UCSD-AML1 (cell line): Measurements from ENCODE around the gene TCTN3.
"Not testable (repeated sequence)": the region's sequence is repeated elsewhere in the genome, so short reads cannot be mapped to it uniquely, and the experiment has no call there.

Experiments used
- DNase-seq: peaks from one replicate; lab custom pipeline; 2025; ENCODE audit not compliant: unreplicated experiment; lab: John Stamatoyannopoulos, UW

Gene TCTN3

GRCh38 chr10:95688648-95689047, 5.1 kb downstream of the TCTN3 start:
- DNase-seq = no peak

DNA sequence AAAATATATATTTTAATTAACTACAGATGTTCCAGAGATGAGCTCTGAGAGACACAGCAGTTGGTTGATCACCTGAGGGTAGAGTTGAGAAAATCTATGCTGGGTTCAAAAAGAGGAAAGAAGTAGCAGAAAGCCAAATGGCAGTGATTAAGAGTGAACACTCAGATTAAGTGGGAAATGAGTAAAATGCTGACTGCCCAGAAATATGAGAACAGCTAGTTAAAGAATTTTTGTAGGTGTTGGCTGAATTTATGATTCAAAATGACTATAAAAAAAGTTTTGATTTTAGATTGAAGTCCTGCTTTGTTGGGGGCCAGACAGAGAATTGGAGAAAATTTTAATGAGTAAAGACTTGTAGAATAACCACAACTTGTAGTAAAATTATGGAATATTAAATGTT, 9.8 kb downstream of the TCTN3 start:
- no peak for DNase-seq

DNA sequence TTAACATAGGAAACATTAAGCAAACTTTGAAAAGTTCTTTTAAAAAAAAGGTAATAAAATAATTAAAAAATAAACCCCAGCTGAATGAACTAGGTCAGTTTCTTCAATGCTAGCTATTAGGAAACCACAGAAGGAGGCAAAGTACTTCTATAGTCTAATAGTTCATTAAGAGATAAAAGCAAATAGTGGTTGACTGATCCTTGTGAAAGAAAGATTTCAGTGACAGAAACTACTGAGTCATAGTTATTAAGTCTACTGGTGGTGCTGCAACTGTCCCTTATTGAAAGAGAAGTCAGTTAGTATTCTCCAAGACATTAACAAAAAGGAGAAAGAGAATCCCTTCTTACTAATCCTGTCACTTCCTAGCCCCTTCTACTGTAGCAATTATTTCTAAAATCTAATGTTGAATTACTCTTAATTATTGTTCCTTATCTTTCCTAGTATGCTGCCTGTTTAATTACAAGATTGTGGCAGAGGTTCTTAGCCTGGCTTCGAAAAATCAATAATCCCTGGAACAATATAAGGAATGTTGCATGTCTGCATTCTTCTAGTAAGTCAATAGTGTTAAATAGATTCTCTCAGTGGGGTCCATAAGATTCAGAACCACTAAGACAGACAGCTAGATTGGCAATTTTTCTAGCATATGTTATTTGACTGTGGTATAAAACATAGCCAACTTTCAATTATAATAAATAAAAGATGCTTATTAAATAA, 18.2 kb downstream of the TCTN3 start:
- no peak for DNase-seq

- no peak for DNase-seq
Measured at GRCh38 chr10:95674643-95675042, 19.1 kb downstream of the TCTN3 start.

DNA sequence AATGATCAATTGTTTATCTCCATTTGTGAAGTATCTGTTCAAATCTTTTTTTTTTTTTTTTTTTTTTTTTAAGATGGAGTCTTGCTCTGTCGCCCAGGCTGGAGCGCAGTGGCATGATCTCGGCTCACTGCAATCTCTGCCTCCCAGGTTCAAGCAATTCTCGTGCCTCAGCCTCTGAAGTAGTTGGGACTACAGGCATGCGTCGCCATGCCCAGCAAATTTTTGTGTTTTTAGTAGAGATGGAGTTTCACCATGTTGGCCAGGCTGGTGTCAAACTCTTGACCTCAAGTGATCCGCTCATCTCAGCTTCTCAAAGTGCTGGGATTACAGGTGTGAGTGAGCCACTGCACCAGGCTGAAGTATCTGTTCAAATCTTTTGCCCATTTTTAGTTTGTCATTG, 21.1 kb downstream of the TCTN3 start:
- not testable (repeated sequence) for DNase-seq

DNA sequence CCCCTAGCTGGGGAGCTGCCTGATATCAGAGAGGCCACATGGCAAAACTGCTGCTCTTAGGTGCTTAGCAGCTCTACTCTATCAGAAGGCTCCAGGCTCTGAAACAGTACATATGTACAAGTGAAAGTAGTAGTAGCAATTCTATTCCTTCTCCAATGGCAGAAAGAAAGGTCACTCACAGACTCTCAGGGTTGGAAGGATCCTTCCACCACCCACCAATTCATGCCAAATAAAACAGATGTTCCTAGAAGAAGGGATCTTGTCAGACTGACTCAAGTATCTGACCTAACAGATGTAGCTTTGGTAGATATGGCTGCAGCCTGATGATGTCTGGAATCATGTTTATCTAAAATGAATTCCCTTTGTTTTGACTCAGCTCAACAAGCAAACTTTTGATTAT, 29.2 kb downstream of the TCTN3 start:
- no peak for DNase-seq

DNA sequence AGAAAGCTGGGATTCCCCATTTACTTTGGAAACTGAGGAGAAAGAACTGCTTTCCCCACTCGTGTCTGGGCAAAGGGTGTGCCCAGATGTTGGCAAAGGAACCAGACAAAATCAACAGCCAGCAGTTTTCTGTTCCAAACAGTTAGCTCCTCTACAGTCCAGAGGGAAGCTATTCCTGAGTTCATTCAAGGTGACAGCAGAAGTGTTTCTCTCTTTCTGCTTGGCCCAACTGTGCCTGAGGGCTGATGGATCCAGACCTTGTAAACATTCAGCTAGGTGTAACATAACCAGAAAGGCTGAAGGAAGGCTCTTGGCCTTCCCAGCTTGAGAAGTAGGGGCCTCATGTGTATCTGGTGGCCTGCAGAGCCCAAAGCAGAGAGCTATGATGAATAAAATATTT, 30.2 kb downstream of the TCTN3 start:
- DNase-seq = no peak

- no peak for DNase-seq
Measured at GRCh38 chr10:95661818-95662217, 31.9 kb downstream of the TCTN3 start.

GRCh38 chr10:95660283-95660682, 33.4 kb downstream of the TCTN3 start:
- no peak for DNase-seq

DNA sequence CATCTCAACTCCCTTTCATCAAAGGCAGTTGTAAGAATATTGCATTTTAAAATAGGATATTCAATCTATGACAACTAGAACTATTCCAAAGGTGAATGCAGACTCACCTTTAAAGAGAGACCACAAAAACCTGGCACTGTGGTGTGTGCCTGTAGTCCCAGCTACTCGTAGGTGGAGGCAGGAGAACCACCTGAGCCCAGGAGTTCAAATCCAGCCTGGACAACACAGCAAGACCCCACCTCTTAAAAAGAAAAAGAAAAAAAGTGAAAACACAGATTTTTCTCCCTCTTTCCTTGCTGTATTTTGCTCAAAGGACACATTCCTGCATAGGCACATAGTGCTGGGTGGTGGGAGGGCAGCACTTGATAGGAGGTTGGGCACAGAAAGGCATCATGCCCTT, 36.5 kb downstream of the TCTN3 start:
- DNase-seq = no peak

DNA sequence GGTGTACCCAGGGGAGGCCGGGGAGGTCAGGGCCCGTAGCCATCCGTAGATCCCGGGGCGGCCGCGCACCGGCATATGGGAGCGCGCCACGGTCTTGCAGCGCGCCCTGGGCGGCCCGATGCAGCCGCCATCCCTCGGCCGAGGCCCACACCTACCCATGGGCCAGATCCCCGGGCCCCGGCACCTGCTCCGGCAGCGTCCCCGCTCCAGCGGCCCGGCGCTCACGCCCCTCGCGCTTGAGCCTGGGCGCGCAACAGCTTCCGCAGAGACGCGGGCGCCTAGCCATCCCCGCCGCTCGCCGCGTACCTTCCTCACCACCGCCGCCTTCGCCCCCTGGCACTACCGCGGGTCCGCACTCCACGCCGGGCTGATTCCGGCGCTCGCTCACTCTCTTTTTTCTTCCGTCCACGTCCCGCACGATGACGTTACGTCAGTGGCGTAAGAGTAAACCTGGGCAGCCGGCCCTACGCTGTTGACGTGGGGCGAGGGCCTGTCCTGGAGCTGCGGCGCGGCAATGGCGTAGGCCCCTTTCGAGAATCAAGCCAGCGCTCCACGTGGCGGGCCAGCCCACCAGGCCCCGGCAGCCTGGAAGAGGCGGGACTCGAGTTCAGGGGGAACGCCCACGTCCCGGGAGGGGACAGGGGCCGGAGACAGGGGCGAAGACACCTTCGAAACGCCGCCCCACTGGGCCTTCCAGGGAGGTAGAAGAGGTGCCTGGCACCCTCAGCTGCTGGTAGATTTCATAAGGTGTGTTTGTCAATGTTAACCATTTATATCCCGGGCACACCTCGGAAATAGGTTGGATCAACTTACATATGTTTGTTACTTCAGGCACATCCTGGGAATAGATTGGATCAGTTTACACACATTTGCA, 37.2 kb downstream of the TCTN3 start, which contains the start of gene ALDH18A1:
ALDH18A1 (minus strand) TSS at position 421 of the 874 bp plus-strand sequence. CDS start 3,334 bp downstream, outside the sequence.
- peak; percentile 95 for DNase-seq

DNA sequence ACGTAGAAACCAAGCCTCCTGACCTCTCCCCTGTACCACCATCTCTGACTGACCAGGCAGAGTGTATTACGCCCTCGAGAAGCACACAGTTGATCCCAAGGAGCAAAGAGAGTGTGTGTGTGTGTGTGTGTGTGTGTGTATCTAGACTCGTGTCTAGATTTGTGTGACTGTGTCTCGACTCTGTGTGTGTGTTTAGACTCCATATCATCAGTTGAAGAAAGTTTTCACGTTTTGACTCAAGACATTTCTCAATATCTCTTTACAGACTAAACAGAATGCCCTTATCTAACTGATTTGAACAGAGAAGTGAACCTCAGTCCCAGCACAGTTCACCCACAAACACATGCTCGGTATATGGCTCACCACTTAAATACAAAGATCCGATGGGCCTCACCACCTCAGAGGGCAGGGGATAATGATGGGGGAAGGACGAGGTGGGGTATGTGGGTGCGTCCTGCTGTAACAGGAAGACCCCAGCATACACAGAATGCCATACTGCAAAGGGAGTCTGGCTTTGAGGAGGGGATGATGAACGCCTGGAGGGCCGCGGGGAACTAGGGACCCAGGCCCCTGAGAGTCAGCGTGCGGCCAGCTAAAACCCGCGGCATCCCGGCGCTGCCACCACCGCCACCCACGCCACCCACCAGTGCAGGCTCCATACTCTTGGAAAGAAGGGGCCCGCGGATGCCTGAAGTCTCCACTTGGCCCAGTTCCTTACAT, 38.0 kb downstream of the TCTN3 start:
- peak; percentile 44 for DNase-seq

DNA sequence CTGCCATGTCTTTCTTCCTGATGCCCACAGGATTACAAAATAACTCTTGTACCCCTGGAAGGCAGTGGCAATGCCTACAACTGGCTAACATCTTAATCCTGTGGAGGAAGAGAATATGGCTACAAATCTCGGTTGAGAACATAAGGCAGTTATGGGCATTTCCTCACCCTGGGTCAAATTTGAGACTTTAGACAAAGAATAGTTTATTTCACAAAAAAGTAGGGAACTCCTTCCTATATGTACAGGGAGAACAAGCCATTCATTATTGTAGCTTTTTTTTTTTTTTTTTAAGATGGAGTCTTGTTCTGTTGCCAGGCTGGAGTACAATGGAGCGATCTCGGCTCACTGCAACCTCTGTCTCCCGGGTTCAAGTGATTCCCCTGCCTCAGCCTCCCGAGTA, 39.8 kb downstream of the TCTN3 start:
- no peak for DNase-seq

DNA sequence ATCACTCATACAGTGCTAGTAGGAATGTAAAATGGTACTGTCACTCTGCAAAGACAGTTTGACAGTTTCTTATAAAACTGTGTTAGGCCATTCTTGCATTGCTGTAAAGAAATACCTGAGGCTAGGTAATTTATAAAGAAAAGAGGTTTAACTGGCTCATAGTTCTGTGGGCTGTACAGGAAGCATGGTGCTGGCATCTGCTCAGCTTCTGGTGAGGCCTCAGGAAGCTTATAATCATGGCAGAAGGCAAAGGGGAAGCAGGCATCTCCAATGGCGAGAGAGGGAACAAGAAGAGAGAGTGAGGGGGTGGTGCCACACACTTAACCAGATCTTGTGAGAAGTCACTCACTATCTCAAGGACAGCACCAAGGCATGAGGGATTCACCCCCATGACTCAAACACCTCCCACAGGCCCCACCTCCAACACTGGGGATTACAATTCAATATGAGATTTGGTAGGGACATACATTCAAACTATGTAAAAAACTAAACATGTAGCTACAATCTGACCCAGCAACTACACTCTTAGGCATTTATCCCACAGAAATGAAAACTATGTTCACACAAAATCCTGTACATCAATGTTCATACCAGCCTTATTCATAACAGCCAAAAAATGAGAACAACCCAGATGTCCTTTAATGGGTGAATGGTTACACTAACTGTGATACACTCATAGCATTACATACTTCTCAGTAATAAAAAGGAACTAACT, 42.2 kb downstream of the TCTN3 start:
- no peak for DNase-seq

- no peak for DNase-seq
Measured at GRCh38 chr10:95650232-95650631, 43.5 kb downstream of the TCTN3 start.

GRCh38 chr10:95648138-95648537, 45.6 kb downstream of the TCTN3 start:
- no peak for DNase-seq

DNA sequence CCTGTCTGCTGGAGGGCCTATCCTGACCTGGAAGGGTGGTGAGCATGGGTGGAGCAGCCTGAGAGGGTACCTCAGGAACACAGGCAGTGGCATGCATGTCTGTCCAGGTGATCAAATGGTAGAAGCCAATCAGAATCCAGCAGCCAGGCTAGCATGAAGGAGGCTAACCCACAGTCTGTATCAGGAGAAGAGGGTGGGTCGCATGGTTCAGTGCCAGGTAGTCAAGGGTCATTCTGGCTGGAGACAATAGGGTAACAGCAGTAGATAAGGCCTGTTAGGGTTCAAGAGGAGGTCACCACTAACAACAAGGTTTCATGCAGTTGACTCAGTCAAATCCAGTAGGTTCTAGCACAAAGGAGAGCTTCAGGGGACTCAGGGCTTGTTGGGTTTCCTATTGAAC, 47.6 kb downstream of the TCTN3 start:
- no peak for DNase-seq

DNA sequence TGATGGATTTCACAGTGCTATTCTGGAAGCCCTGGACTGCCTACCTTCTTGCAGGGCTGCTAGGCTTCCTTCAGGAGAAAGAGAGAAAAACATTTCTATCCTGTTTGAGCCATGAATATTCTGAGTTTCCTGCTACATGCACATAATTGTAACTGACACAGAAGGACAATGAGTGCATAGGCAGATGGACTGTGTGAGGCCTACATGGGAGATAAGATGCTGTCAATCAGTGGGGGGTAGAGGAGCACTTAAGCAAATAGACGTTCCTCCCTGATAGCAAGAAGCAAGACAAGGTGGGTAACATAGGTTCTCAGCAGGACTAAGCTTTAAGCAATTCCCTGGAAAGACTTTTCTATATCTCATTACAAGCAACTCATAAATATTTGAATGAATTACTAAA, 48.8 kb downstream of the TCTN3 start:
- no peak for DNase-seq

DNA sequence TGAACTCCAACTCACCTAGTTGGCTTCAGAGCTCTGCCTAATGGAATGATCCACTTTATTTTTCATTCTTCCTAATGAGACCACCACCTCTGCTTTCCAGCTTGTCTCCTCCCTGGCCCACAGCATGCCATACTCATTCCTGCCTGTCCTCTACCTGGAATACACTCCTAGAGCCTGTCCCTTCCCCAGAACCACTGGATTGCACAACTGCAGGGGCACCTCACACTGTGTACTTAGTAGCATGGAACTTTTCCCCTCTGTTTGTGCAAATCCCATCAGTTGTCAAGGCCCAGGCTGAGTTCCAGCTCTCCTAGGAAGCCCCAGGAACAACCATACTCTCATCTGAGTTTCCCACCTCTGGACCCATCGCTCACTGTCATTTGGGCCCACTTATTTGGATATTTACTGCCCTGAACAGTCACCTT, 52.8 kb downstream of the TCTN3 start:
- DNase-seq = no peak

- no peak for DNase-seq
Measured at GRCh38 chr10:95637911-95638310, 55.8 kb downstream of the TCTN3 start.

DNA sequence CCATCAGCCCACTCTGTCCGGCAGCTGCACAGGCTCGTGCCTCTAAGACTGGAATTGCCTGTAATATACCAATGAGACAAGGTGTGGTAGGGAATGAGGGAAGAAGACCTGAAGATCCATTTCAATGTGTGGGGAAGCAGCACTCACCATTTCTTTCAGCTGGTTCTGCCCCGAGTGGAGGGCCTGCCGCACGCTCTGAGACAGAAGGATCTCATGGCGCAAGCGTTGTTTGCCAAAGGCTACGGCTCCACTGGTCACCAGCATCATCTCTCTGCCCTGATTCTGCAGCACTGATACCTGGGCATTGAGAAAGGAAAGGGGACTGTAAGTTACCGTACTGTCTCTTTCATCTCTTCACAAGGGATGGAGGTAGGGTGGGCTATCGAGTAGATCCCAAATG, 56.6 kb downstream of the TCTN3 start:
- DNase-seq = no peak
